Ascending aorta (tissue), 2 donors: ENCODE data around the gene ZNF341. TPM values are rescaled to one million over a fixed set of nuclear protein-coding genes. Genes with fewer than 3 reads are reported as not detected.

Experiments
- DNase-seq, 2 donors: peaks; one replicate each; pipeline ENCODE4 v3.0.0-alpha.2; 2019; ENCODE audit warnings: low spot score in 2 of 2
- H3K27ac ChIP-seq, 2 donors: fragments of 200-600 bp; sonication (generic); one replicate each; pipeline ENCODE4 v1.5.1; 2016 to 2017; ENCODE audit warnings: mild to moderate bottlenecking in 1 of 2
- H3K27me3 ChIP-seq: fragments of 200-600 bp; sonication (generic); one replicate; pipeline ENCODE4 v1.5.1; 2017
- H3K36me3 ChIP-seq, 2 donors: fragments of 200-600 bp; sonication (generic); one replicate each; pipeline ENCODE4 v1.5.1; 2016
- H3K4me1 ChIP-seq, 2 donors: fragments of 200-600 bp; sonication (generic); one replicate each; pipeline ENCODE4 v1.5.1; 2016 to 2017; ENCODE audit warnings: mild to moderate bottlenecking in 1 of 2
- H3K4me3 ChIP-seq, 2 donors: fragments of 200-600 bp; sonication (generic); one replicate each; pipeline ENCODE4 v1.5.1; 2016 to 2017; ENCODE audit warnings: mild to moderate bottlenecking in 1 of 2
- H3K9me3 ChIP-seq, 2 donors: fragments of 200-600 bp; sonication (generic); one replicate each; pipeline ENCODE4 v1.5.1; 2016
- intact Hi-C: fragments of 100-400 bp; cut with DNase I; formaldehyde crosslinking; loops from one replicate; pipeline ENCODE4 v1.15.1; 2023
- total RNA-seq: library from RNA; depleted of rRNA; stranded (reverse); fragments of >200 nt; gene quantifications from one replicate; pipeline ENCODE4 v1.1.0, GENCODE V29; 2016
- TF ChIP-seq, protein P1 (sequence below), 3 experiments: fragments of 200-600 bp in 2 of 3; fragments of 450-650 bp in 1 of 3; sonication (generic) in 2 of 3; IDR thresholded peaks; one replicate each; pipeline ENCODE4 v1.5.1; 2016 to 2019; ENCODE audit warnings: antibody characterized with exemption in 3 of 3, mild to moderate bottlenecking in 1 of 3, moderate library complexity in 1 of 3

Gene ZNF341
- total RNA-seq, 1 donor from 2014 or later: 4.5 TPM

DNA sequence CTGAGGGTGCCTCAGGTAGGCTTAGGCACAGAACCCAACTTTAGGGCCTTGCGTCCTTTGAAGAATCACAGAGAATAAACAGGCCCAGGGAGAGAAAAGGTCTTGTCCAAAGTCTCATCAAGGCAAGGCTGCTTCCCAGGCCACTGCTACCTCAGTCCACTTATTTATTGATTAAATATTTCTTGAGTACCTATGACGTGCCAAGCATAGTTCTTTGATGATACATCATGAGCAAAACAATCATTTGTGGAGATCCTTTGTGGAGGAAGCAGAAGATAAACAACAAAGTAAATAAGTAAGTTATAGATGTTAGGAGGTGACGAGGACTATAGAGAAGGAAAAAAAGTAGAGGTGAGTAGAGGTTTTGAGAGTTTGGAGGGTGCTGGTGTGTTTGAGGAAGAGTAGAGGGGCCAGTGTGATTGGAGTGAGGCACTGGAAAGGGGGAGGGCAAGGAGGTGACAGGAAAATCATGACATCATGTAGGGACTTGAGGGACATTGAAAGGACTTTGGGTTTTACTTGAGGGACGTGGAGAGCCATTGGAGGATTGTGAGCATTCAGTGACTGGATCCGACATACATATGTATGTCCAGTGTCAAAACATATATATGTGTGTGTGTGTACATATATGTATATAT lies 65.2 kb downstream of the ZNF341 start:
- Histone ChIP-seq H3K9me3 (no peaks in the 10 kb centered on the region), H3K4me1 (no peaks in the 10 kb centered on the region), H3K27me3 (no peaks in the 10 kb centered on the region), H3K36me3 (no peaks in the 10 kb centered on the region), H3K27ac (no peak overlapping the region), H3K4me3 (no peak overlapping the region)
- TF ChIP-seq, protein P1, sequence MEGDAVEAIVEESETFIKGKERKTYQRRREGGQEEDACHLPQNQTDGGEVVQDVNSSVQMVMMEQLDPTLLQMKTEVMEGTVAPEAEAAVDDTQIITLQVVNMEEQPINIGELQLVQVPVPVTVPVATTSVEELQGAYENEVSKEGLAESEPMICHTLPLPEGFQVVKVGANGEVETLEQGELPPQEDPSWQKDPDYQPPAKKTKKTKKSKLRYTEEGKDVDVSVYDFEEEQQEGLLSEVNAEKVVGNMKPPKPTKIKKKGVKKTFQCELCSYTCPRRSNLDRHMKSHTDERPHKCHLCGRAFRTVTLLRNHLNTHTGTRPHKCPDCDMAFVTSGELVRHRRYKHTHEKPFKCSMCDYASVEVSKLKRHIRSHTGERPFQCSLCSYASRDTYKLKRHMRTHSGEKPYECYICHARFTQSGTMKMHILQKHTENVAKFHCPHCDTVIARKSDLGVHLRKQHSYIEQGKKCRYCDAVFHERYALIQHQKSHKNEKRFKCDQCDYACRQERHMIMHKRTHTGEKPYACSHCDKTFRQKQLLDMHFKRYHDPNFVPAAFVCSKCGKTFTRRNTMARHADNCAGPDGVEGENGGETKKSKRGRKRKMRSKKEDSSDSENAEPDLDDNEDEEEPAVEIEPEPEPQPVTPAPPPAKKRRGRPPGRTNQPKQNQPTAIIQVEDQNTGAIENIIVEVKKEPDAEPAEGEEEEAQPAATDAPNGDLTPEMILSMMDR (IDR thresholded peaks at IDR 0.05): no peak
- intact Hi-C loops: no loop called here
- no peak for DNase-seq

DNA sequence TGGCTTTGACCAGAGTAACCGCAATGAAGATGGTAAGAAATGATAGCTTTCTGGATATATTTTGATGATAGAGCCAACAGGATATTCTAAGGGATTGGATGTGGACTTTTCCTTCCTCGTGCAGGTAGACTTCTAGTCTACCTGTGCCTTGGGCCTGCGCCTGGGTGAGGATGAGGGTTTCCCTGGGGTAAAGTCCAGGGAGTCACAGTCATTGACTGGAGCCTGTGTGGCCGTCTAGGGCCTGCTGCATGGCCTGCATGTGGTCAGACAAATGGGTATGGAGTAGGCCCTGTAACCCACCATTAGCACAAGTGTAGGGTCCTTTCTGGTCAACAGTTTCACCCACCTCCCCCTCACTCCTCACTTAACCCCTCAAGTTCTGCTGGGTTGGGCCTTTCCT lies 66.6 kb downstream of the ZNF341 start:
- Histone ChIP-seq H3K4me1 (no peaks in the 10 kb centered on the region), H3K27me3 (no peaks in the 10 kb centered on the region), H3K36me3 (no peaks in the 10 kb centered on the region), H3K9me3 (no peaks in the 10 kb centered on the region), H3K4me3 (no peak overlapping the region), H3K27ac (no peak overlapping the region)
- DNase-seq: no peak
- intact Hi-C loops: no loop called here
- TF ChIP-seq, protein P1 (IDR thresholded peaks at IDR 0.05): no peak

DNA sequence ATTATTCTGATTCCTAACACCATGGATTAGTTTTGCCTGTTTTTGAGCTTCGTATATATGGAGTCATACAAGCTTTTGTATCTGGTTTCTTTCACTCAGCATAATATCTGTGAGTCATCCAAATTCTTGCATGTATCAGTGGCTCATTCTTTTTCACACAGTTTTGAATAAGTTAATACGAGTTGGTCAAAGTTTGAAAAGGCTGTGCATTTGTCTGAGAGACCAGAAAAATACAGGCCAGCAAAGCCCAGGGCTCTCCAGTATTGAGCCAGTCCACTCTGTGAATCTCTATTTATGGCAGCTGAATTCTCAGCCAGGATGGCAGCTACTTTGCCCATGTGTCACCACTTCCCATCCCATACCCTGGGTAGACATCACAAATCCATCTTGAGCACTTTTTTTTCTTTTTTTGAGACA lies 72.1 kb downstream of the ZNF341 start:
- H3K4me3 ChIP-seq: no peak overlapping the region
- H3K27me3 ChIP-seq: no peaks in the 10 kb centered on the region
- TF ChIP-seq, protein P1 (IDR thresholded peaks at IDR 0.05): no peak
- H3K27ac ChIP-seq: peak overlapping the region in 1 of 2 donors; percentile 30
- DNase-seq: no peak
- no peaks in the 10 kb centered on the region for H3K9me3 ChIP-seq
- intact Hi-C loops: no loop called here
- H3K4me1 ChIP-seq: no peaks in the 10 kb centered on the region
- H3K36me3 ChIP-seq: no peaks in the 10 kb centered on the region

DNA sequence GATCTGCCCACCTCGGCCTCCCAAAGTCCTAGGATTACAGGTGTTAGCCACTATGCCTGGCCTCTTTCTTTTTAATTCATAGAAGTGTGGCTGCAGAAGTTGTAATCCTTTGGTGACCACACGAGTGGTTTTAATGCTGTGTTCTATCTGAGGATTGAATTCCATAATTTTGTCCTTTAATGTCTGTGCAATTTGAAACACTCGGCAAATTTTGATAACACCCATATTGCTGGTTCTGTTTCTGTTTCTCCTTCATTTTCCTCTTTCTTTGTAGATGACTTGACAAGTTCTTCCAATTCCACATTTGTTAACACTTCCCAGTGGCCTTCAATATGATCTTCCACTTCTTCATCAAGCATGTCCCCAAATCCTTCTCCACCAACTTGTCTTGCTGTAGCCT lies 76.6 kb downstream of the ZNF341 start:
- peaks cover 4 to 8% of the 10 kb centered on the region in 2 donors for H3K4me1 ChIP-seq
- H3K9me3 ChIP-seq: no peaks in the 10 kb centered on the region
- H3K36me3 ChIP-seq: no peaks in the 10 kb centered on the region
- H3K4me3 ChIP-seq: no peak overlapping the region
- H3K27me3 ChIP-seq: no peaks in the 10 kb centered on the region
- TF ChIP-seq, protein P1 (IDR thresholded peaks at IDR 0.05): no peak
- no peak for DNase-seq
- no peak overlapping the region for H3K27ac ChIP-seq
- intact Hi-C loops: no loop called here

DNA sequence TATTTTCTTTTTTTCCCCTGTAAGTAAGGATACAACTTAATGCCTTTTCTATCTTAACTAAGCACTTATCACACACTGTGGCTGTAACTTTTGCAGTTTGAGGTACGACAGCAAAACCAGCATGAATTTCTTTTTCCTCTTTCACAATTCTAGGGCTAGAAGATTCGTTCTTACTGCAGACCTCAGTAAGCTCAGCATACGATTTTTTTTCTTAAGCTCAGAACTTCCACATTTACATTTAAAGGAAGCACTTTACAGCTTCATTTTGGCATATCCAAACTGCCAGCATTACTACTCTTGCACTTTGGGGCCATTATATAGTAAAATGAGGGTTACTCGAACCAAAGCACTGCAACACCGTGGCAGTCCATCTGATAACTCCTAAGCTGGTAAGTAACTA lies 78.5 kb downstream of the ZNF341 start:
- no peak overlapping the region for H3K27ac ChIP-seq
- DNase-seq: no peak
- no peaks in the 10 kb centered on the region for H3K36me3 ChIP-seq
- H3K27me3 ChIP-seq: no peaks in the 10 kb centered on the region
- peaks cover 4 to 22% of the 10 kb centered on the region in 2 donors for H3K4me1 ChIP-seq
- intact Hi-C loops: loop anchor here (5.0 kb wide), 2 partner anchors 78 to 492 kb away; partner anchors contain the start of genes AHCY and ZNF341
- TF ChIP-seq, protein P1 (IDR thresholded peaks at IDR 0.05): no peak
- no peaks in the 10 kb centered on the region for H3K9me3 ChIP-seq
- no peak overlapping the region for H3K4me3 ChIP-seq
